ENCODE data around the gene DPP10. TPM values are rescaled to one million over a fixed set of nuclear protein-coding genes. Genes with fewer than 3 reads are reported as not detected.

DPP10 gene
- total RNA-seq, 1 donor from 2014 or later, result 6.5 TPM

GRCh38 chr2:114752425-114752824 is 310.0 kb downstream of the DPP10 start:
- no peak for DNase-seq (ENCODE audit: low spot score)
- Histone ChIP-seq H3K9me3 (ENCODE audit: low read depth) (no peaks in the 10 kb centered on the region), H3K36me3 (no peaks in the 10 kb centered on the region), H3K4me3 (no peak overlapping the region), H3K27ac (no peak overlapping the region), H4K20me1 (ENCODE audit: low read depth) (no peaks in the 10 kb centered on the region), H3K27me3 (no peaks in the 10 kb centered on the region), H3K79me2 (ENCODE audit: low read depth) (no peaks in the 10 kb centered on the region), H3K9ac (no peak overlapping the region), H2AFZ (replicated peaks) (no peak overlapping the region), H3K4me2 (no peak overlapping the region), H3F3A (ENCODE audit: low read depth) (peaks cover 5% of the 10 kb centered on the region), H3K4me1 (peaks cover 3% of the 10 kb centered on the region)
- Mint-ChIP-seq H3K27me3 (ENCODE audit: insufficient read depth, low read depth) (no peaks in the 10 kb centered on the region), H3K4me3 (no peak overlapping the region), H3K27ac (no peak overlapping the region), H3K9me3 (no peaks in the 10 kb centered on the region), H3K4me1 (peaks cover 2% of the 10 kb centered on the region), H3K36me3 (no peaks in the 10 kb centered on the region)
- TF ChIP-seq EZH2phosphoT487 (IDR thresholded peaks at IDR 0.05), result no peak
- no peak for TF ChIP-seq CTCF (IDR thresholded peaks at IDR 0.05)
- TF ChIP-seq EZH2 (IDR thresholded peaks at IDR 0.05), result no peak

DNA sequence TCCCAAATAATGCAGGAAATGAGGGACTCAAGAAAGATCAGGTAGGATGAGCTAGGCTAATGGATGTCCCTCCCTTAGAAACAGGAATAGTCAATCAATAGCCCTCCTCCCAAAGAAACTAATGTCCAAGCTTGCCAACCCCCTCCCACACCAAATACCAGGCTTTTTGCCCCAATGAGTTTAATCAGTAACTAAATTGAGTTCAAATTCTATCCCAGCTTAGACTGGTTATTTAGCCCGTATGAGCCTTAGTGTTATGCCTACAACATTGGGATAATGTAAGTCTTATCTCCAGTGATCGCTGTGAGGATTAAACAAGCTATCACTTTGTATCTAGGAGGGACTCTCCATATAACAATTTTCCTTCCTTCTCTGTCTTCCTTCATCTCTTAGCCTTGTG is 310.7 kb downstream of the DPP10 start:
- H3K79me2 ChIP-seq (ENCODE audit: low read depth), result no peaks in the 10 kb centered on the region
- DNase-seq (ENCODE audit: low spot score), result no peak
- no peak overlapping the region for H2AFZ ChIP-seq (replicated peaks)
- no peaks in the 10 kb centered on the region for H3K9me3 ChIP-seq (ENCODE audit: low read depth)
- H4K20me1 ChIP-seq (ENCODE audit: low read depth), result no peaks in the 10 kb centered on the region
- no peak overlapping the region for H3K4me3 ChIP-seq
- no peak overlapping the region for H3K27ac ChIP-seq
- H3F3A ChIP-seq (ENCODE audit: low read depth), result peaks cover 5% of the 10 kb centered on the region
- no peaks in the 10 kb centered on the region for H3K36me3 Mint-ChIP-seq
- no peak overlapping the region for H3K4me2 ChIP-seq
- H3K36me3 ChIP-seq, result no peaks in the 10 kb centered on the region
- H3K27me3 ChIP-seq, result no peaks in the 10 kb centered on the region
- H3K9me3 Mint-ChIP-seq, result no peaks in the 10 kb centered on the region
- no peak overlapping the region for H3K4me3 Mint-ChIP-seq
- no peak overlapping the region for H3K27ac Mint-ChIP-seq
- H3K9ac ChIP-seq, result no peak overlapping the region
- peaks cover 3% of the 10 kb centered on the region for H3K4me1 ChIP-seq
- H3K27me3 Mint-ChIP-seq (ENCODE audit: insufficient read depth, low read depth), result no peaks in the 10 kb centered on the region
- H3K4me1 Mint-ChIP-seq, result peaks cover 2% of the 10 kb centered on the region
- TF ChIP-seq CTCF (IDR thresholded peaks at IDR 0.05) (no peak), EZH2phosphoT487 (IDR thresholded peaks at IDR 0.05) (no peak), EZH2 (IDR thresholded peaks at IDR 0.05) (no peak)

GRCh38 chr2:114754907-114755563 is 312.6 kb downstream of the DPP10 start:
- H3K36me3 Mint-ChIP-seq, result no peaks in the 10 kb centered on the region
- Histone ChIP-seq H3K9me3 (ENCODE audit: low read depth) (no peaks in the 10 kb centered on the region), H3K4me3 (no peak overlapping the region), H3K9ac (no peak overlapping the region), H3F3A (ENCODE audit: low read depth) (peaks cover 5% of the 10 kb centered on the region), H2AFZ (replicated peaks) (no peak overlapping the region), H3K4me1 (peaks cover 3% of the 10 kb centered on the region), H3K27me3 (no peaks in the 10 kb centered on the region), H4K20me1 (ENCODE audit: low read depth) (no peaks in the 10 kb centered on the region), H3K27ac (no peak overlapping the region), H3K4me2 (no peak overlapping the region), H3K36me3 (no peaks in the 10 kb centered on the region), H3K79me2 (ENCODE audit: low read depth) (no peaks in the 10 kb centered on the region)
- H3K4me1 Mint-ChIP-seq, result peaks cover 2% of the 10 kb centered on the region
- H3K27ac Mint-ChIP-seq, result no peak overlapping the region
- TF ChIP-seq EZH2phosphoT487 (IDR thresholded peaks at IDR 0.05) (no peak), CTCF (IDR thresholded peaks at IDR 0.05) (no peak), EZH2 (IDR thresholded peaks at IDR 0.05) (no peak)
- no peak overlapping the region for H3K4me3 Mint-ChIP-seq
- no peaks in the 10 kb centered on the region for H3K9me3 Mint-ChIP-seq
- DNase-seq (ENCODE audit: low spot score), result no peak
- no peaks in the 10 kb centered on the region for H3K27me3 Mint-ChIP-seq (ENCODE audit: insufficient read depth, low read depth)

Measured in neural progenitor cell (in vitro differentiated cells).